PFSK-1 (cell line): Measurements from ENCODE around the gene FCN2.

Experiments used
- FOXP2 ChIP-seq: optimal IDR thresholded peaks from 2 replicates; pipeline ENCODE3; 2011; ENCODE audit warnings: borderline replicate concordance, control low read depth, inconsistent platforms; ENCODE audit not compliant: insufficient read depth; ENCODE audit errors: extremely low read length, extremely low read depth
- POLR2AphosphoS5 ChIP-seq: IDR thresholded peaks from 2 replicates; pipeline ENCODE4 v1.6.1; 2012; ENCODE audit warnings: low read depth, mild to moderate bottlenecking, control low read depth, low read length, moderate library complexity
- SIN3A ChIP-seq: IDR thresholded peaks from 2 replicates; pipeline ENCODE4 v1.6.1; 2012; ENCODE audit warnings: mild to moderate bottlenecking, low read length, moderate library complexity, borderline replicate concordance; ENCODE audit not compliant: insufficient read depth
- TAF1 ChIP-seq: IDR thresholded peaks from 2 replicates; pipeline ENCODE4 v1.6.1; 2012; ENCODE audit warnings: low read length, control low read depth, borderline replicate concordance; ENCODE audit not compliant: insufficient read depth
- TF ChIP-seq, protein P1 (sequence below), 2 experiments: IDR thresholded peaks; 2 replicates each; pipeline versions ENCODE4 v1.6.1 to v1.8.0; 2011 to 2012; ENCODE audit warnings: low read depth in 2 of 2, low read length in 2 of 2, control low read depth in 1 of 2, inconsistent platforms in 1 of 2, mild to moderate bottlenecking in 1 of 2, moderate library complexity in 1 of 2; ENCODE audit not compliant: insufficient read depth in 1 of 2

FCN2 gene

GRCh38 chr9:134889386-134890154 lies 9.0 kb downstream of the FCN2 start:
- TF ChIP-seq POLR2AphosphoS5 (no peak), TAF1 (no peak), SIN3A (no peak), FOXP2 (no peak)
- TF ChIP-seq, protein P1, sequence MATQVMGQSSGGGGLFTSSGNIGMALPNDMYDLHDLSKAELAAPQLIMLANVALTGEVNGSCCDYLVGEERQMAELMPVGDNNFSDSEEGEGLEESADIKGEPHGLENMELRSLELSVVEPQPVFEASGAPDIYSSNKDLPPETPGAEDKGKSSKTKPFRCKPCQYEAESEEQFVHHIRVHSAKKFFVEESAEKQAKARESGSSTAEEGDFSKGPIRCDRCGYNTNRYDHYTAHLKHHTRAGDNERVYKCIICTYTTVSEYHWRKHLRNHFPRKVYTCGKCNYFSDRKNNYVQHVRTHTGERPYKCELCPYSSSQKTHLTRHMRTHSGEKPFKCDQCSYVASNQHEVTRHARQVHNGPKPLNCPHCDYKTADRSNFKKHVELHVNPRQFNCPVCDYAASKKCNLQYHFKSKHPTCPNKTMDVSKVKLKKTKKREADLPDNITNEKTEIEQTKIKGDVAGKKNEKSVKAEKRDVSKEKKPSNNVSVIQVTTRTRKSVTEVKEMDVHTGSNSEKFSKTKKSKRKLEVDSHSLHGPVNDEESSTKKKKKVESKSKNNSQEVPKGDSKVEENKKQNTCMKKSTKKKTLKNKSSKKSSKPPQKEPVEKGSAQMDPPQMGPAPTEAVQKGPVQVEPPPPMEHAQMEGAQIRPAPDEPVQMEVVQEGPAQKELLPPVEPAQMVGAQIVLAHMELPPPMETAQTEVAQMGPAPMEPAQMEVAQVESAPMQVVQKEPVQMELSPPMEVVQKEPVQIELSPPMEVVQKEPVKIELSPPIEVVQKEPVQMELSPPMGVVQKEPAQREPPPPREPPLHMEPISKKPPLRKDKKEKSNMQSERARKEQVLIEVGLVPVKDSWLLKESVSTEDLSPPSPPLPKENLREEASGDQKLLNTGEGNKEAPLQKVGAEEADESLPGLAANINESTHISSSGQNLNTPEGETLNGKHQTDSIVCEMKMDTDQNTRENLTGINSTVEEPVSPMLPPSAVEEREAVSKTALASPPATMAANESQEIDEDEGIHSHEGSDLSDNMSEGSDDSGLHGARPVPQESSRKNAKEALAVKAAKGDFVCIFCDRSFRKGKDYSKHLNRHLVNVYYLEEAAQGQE (IDR thresholded peaks at IDR 0.05; ENCODE audit: insufficient read depth in 1 of 2, low read depth in 2 of 2, low read length in 2 of 2) = no peak

GRCh38 chr9:134890155-134890495 lies 9.5 kb downstream of the FCN2 start:
- TF ChIP-seq, protein P1 (IDR thresholded peaks at IDR 0.05; ENCODE audit: insufficient read depth in 1 of 2, low read depth in 2 of 2, low read length in 2 of 2) = no peak
- TF ChIP-seq POLR2AphosphoS5 (no peak), SIN3A (no peak), FOXP2 (no peak), TAF1 (no peak)

DNA sequence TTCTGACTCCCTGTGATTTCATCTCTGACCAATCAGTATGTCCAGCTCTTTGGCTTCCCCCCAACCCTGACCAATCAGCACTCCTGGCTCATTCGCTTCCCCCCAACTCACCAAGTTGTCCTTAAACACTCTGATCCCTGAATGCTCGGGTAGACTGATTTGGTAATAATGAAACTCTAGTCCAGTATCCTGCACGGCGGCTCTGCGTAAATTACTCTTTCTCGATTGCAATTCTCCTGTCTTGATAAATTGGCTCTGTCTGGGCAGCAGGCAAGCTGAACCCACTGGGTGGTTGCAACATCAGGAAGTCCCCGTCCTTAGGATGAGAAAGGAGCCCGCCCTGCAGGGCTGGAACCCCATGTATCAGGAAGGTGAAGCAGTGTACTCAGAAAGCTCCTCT lies 10.4 kb downstream of the FCN2 start:
- TF ChIP-seq TAF1 (no peak), POLR2AphosphoS5 (no peak), SIN3A (no peak), FOXP2 (no peak)
- TF ChIP-seq, protein P1 (IDR thresholded peaks at IDR 0.05; ENCODE audit: insufficient read depth in 1 of 2, low read depth in 2 of 2, low read length in 2 of 2) = no peak

DNA sequence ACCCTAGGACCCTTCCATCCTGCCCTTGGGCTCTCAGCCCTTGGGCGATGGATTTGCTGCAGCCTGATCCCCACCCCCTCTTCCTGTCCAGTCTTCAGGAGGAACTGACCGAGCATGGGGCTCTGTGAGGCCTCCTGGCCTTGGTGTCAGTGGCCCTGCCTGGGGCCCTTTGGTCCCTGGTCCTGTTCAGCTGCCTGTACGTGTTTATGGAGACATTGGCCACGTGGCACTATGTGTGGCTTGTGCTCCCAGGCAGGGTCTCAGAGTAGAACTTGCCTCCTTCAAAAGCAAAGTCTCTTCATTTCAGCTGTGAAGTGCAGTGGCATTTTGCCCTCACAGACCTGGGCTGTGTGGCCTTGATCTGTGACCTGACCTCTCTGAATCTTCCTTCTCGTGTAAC lies 11.1 kb downstream of the FCN2 start:
- TF ChIP-seq SIN3A (no peak), TAF1 (no peak), FOXP2 (no peak), POLR2AphosphoS5 (no peak)
- TF ChIP-seq, protein P1 (IDR thresholded peaks at IDR 0.05; ENCODE audit: insufficient read depth in 1 of 2, low read depth in 2 of 2, low read length in 2 of 2) = no peak
